K562 (cell line): ENCODE results near the gene SNX30. TPM values are rescaled to one million over a fixed set of nuclear protein-coding genes. Genes with fewer than 3 reads are reported as not detected.

Experiments
- ATAC-seq: fragments of 200-7000 bp; cut with Tn5 transposase; 3 replicates; pipeline ENCODE4 v1.9.1; 2020; ENCODE audit warnings: moderate library complexity
- BruUV-seq: library from RNA; stranded (reverse); fragments of 400-500 nt; replicated peaks from 2 replicates; lab custom pipeline; 2021; lab: Mats Ljungman, UMichigan
- CTCF ChIA-PET: fragments of 300-600 bp; formaldehyde crosslinking; extraction: SDS; loops from one replicate; lab custom pipeline; 2021; ENCODE audit warnings: low intra/inter-chr PET ratio; lab: Yijun Ruan, JAX
- POLR2A ChIA-PET: fragments of 300-600, 350-650 bp; sonication (Branson Sonifier 250); formaldehyde crosslinking; extraction: SDS; loops from one replicate; lab custom pipeline; 2021; ENCODE audit warnings: antibody characterized with exemption, inconsistent platforms; lab: Yijun Ruan, JAX
- DNase-seq, 4 experiments: peaks; one replicate each; pipeline versions ENCODE4 v3.0.0 to v3.0.0-alpha.2; 2011 to 2018; ENCODE audit warnings: low spot score in 3 of 4, mixed read lengths in 3 of 4; ENCODE audit errors: extremely low read depth in 1 of 4
- FAIRE-seq: peaks from 2 replicates; lab custom pipeline; 2011; peaks lifted over from hg19 to GRCh38; lab: Jason Lieb, UNC
- H2AFZ ChIP-seq: 2 replicates; pipeline ENCODE4 v1.6.0; 2011; ENCODE audit warnings: low read depth, low read length, control low read depth, inconsistent platforms
- H3K27ac ChIP-seq: fragments of 200-600 bp; 3 replicates; pipeline ENCODE4 v1.8.0; 2011; ENCODE audit warnings: low read depth, mild to moderate bottlenecking, control low read depth, inconsistent platforms, low read length, moderate library complexity, mixed read lengths; ENCODE audit errors: extremely low read depth
- H3K27me3 ChIP-seq, 2 experiments: fragments of 300-600 bp in 1 of 2; 2 replicates in 1 of 2; 3 replicates in 1 of 2; pipeline versions ENCODE4 v1.6.0 to v1.8.0; 2011; ENCODE audit warnings: inconsistent platforms in 2 of 2, low read length in 2 of 2, mild to moderate bottlenecking in 1 of 2, mixed read lengths in 1 of 2, moderate library complexity in 1 of 2; ENCODE audit not compliant: control insufficient read depth in 2 of 2, insufficient read depth in 2 of 2
- H3K36me3 ChIP-seq: fragments of 300-600 bp; 3 replicates; pipeline ENCODE4 v1.8.0; 2011; ENCODE audit warnings: mild to moderate bottlenecking, low read length, inconsistent platforms; ENCODE audit not compliant: control insufficient read depth, insufficient read depth
- H3K4me1 ChIP-seq, 2 experiments: fragments of 200-600 bp in 1 of 2; replicated peaks in 1 of 2; 2 replicates in 1 of 2; 3 replicates in 1 of 2; pipeline versions ENCODE4 v1.5.1 to v1.8.0; 2011; ENCODE audit warnings: inconsistent platforms in 2 of 2, low read length in 2 of 2, mild to moderate bottlenecking in 1 of 2, mixed read lengths in 1 of 2, moderate library complexity in 1 of 2; ENCODE audit not compliant: control insufficient read depth in 2 of 2, insufficient read depth in 2 of 2
- H3K4me2 ChIP-seq: 2 replicates; pipeline ENCODE4 v1.6.1; 2011; ENCODE audit warnings: low read length, control low read depth, inconsistent platforms, mixed read lengths; ENCODE audit not compliant: insufficient read depth
- H3K4me3 ChIP-seq: fragments of 200-600 bp; sonication (generic), shearing (Covaris generic); 2 replicates; pipeline ENCODE4 v1.5.1; 2016; ENCODE audit warnings: control low read depth, inconsistent platforms
- H3K79me2 ChIP-seq: fragments of 200-600 bp; 3 replicates; pipeline ENCODE4 v1.8.0; 2011; ENCODE audit warnings: low read length, inconsistent platforms; ENCODE audit not compliant: control insufficient read depth, insufficient read depth
- H3K9ac ChIP-seq, 2 experiments: 2 replicates each; pipeline versions ENCODE4 v1.6.0 to v1.6.1; 2011; ENCODE audit warnings: low read depth in 2 of 2, low read length in 2 of 2, control low read depth in 1 of 2, inconsistent platforms in 1 of 2, mild to moderate bottlenecking in 1 of 2, mixed read lengths in 1 of 2; ENCODE audit not compliant: insufficient read depth in 1 of 2
- H3K9me1 ChIP-seq: one replicate; pipeline ENCODE4 v1.6.0; 2011; ENCODE audit warnings: inconsistent platforms, mild to moderate bottlenecking, low read length, moderate library complexity; ENCODE audit not compliant: control insufficient read depth, insufficient read depth
- H3K9me3 ChIP-seq: replicated peaks from 2 replicates; pipeline ENCODE4 v1.5.1; 2011; ENCODE audit warnings: low read depth, low read length, inconsistent platforms; ENCODE audit not compliant: control insufficient read depth, insufficient read depth
- H4K20me1 ChIP-seq: replicated peaks from 2 replicates; pipeline ENCODE4 v1.6.1; 2011; ENCODE audit warnings: low read length, inconsistent platforms, mixed read lengths; ENCODE audit not compliant: control insufficient read depth, insufficient read depth
- HDAC6 ChIP-seq: IDR thresholded peaks from 2 replicates; pipeline ENCODE4 v1.6.1; 2012; ENCODE audit warnings: low read depth, mild to moderate bottlenecking, control low read depth, inconsistent platforms, low read length, moderate library complexity
- HOXB6 ChIP-seq: fragments of 250-450 bp; sonication (Bioruptor Pico); IDR thresholded peaks from 2 replicates; pipeline ENCODE4 v1.5.1; 2022; ENCODE audit warnings: mild to moderate bottlenecking, borderline replicate concordance
- NFE2L1 ChIP-seq: fragments of 450-650 bp; IDR thresholded peaks from 2 replicates; pipeline ENCODE4 v1.6.1; 2016; ENCODE audit warnings: missing genetic modification characterization, low read depth, mild to moderate bottlenecking, missing compliant biosample characterization, moderate library complexity, borderline replicate concordance
- NKRF ChIP-seq: fragments of 450-650 bp; IDR thresholded peaks from 2 replicates; pipeline ENCODE4 v1.6.1; 2016; ENCODE audit warnings: borderline replicate concordance
- ZNF212 ChIP-seq: fragments of 450-650 bp; formaldehyde crosslinking; IDR thresholded peaks from 2 replicates; pipeline ENCODE4 v1.4.0; 2020; ENCODE audit warnings: mild to moderate bottlenecking
- ZNF511 ChIP-seq: sonication (generic); formaldehyde crosslinking; IDR thresholded peaks from 2 replicates; pipeline ENCODE4 v1.8.0; 2022; ENCODE audit warnings: mild to moderate bottlenecking, missing genetic modification reagents
- WGBS: fragments of 100-300 bp; shearing (Covaris generic); methylation state at CpG from one replicate; pipeline ENCODE4 v1.1.6; 2016; ENCODE audit warnings: low coverage, mixed read lengths; ENCODE audit not compliant: insufficient coverage; ENCODE audit errors: missing lambda C conversion rate; 5-methylcytosine and 5-hydroxymethylcytosine counted together
- in situ Hi-C: fragments of 300-500 bp; cut with MboI; formaldehyde crosslinking; loops from 4 replicates; pipeline ENCODE4 v1.15.0; 2018; ENCODE audit warnings: inconsistent platforms, mixed read lengths
- intact Hi-C: fragments of 100-400 bp; cut with micrococcal nuclease; formaldehyde crosslinking; loops from 2 replicates; pipeline ENCODE4 v1.14.2; 2022
- polyA plus RNA-seq, 8 experiments: library from polyadenylated mRNA; depleted of rRNA in 4 of 8; stranded (reverse) in 5 of 8; unstranded in 3 of 8; fragments of >200 nt; fragmentation: Nextera tagmentation in 2 of 8; fragmentation: Illumina TruSeq in 1 of 8; extraction: Ambion mirVana in 2 of 8; extraction: Trizol in 1 of 8; gene quantifications; 2 replicates each; pipeline versions ENCODE4 v1.2.1 to v1.2.3, GENCODE V29; 2011 to 2014; ENCODE audit warnings: inconsistent platforms in 1 of 8, missing spikeins in 1 of 8
- total RNA-seq, 7 experiments: library from RNA; depleted of rRNA in 6 of 7; stranded (reverse); fragments of >200 nt in 6 of 7; fragmentation: Illumina TruSeq in 2 of 7; extraction: Trizol in 2 of 7; gene quantifications; 2 replicates each; pipeline versions ENCODE4 v1.2.1 to v1.2.3, GENCODE V29; 2011 to 2021; ENCODE audit warnings: low replicate concordance in 1 of 7

SNX30 gene
- total and polyA plus RNA-seq, 9 of the 15 experiments (the other 6 are each of a cell fraction or from before 2014, with no cell fraction given) = 0.76 to 5.9 (median 3.3) TPM

GRCh38 chr9:112878752-112879151 lies 128.2 kb downstream of the SNX30 start:
- no peak overlapping the region for H3K4me2 ChIP-seq
- no peaks in the 10 kb centered on the region for H3K9me1 ChIP-seq
- H3K36me3 ChIP-seq = no peaks in the 10 kb centered on the region
- no peaks in the 10 kb centered on the region for H3K4me1 ChIP-seq
- H3K27me3 ChIP-seq = peaks cover 5 to 12% of the 10 kb centered on the region in 2 experiments; a peak in 4 of 5 replicates
- H2AFZ ChIP-seq = no peak overlapping the region
- TF ChIP-seq NKRF (no peak), NFE2L1 (tag) (no peak), ZNF212 (CRISPR knock-in tag) (no peak), HDAC6 (no peak), ZNF511 (no peak), HOXB6 (no peak)
- no peak overlapping the region for H3K27ac ChIP-seq
- no peaks in the 10 kb centered on the region for H3K9me3 ChIP-seq
- no peaks in the 10 kb centered on the region for H3K79me2 ChIP-seq
- WGBS = 6% methylated on average over 2 of the region's 2 CpGs
- no peak overlapping the region for H3K9ac ChIP-seq
- ChIA-PET CTCF (no interaction called here), POLR2A (interaction anchor here (0.7 to 0.8 kb wide), 2 partner anchors 11 to 37 kb away, joined by 3 to 4 read pairs; no protein-coding TSS in a partner anchor)
- DNase-seq = no peak
- FAIRE-seq = no peak
- in situ Hi-C loops = no loop called here
- ATAC-seq = no peak
- no peaks in the 10 kb centered on the region for H4K20me1 ChIP-seq
- intact Hi-C loops = no loop called here
- BruUV-seq = no TSS peak
- H3K4me3 ChIP-seq = no peak overlapping the region
